ENCODE data around the gene DNAJC24.

Gene DNAJC24

DNA sequence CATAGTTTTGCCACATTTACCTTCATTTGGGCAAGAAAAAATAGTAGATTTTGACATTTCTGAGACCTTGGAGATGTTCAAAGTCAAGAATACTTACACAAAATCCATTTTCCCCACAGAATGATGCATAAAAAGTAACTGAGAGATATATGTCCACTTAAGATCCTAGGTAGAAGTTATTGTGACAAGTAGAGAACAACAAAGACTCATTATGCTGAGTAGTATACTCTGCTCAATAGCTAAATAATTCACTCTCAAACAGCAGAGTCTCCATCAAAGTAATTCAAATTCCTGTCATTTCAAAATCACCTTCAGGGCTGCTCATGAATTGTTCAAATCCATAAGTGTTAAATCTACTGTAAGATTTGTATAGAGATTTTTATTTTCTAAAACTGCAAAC, 104.4 kb downstream of the DNAJC24 start:
- H3K4me3 ChIP-seq (ENCODE audit: control insufficient read depth, low read depth, low read length), result no peak overlapping the region
- no peak for DNase-seq (ENCODE audit: low read depth)
- TF ChIP-seq, protein P1, sequence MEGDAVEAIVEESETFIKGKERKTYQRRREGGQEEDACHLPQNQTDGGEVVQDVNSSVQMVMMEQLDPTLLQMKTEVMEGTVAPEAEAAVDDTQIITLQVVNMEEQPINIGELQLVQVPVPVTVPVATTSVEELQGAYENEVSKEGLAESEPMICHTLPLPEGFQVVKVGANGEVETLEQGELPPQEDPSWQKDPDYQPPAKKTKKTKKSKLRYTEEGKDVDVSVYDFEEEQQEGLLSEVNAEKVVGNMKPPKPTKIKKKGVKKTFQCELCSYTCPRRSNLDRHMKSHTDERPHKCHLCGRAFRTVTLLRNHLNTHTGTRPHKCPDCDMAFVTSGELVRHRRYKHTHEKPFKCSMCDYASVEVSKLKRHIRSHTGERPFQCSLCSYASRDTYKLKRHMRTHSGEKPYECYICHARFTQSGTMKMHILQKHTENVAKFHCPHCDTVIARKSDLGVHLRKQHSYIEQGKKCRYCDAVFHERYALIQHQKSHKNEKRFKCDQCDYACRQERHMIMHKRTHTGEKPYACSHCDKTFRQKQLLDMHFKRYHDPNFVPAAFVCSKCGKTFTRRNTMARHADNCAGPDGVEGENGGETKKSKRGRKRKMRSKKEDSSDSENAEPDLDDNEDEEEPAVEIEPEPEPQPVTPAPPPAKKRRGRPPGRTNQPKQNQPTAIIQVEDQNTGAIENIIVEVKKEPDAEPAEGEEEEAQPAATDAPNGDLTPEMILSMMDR (conservative IDR thresholded peaks at IDR 0.05; ENCODE audit: control insufficient read depth, insufficient read depth, low read depth, low read length), result no peak

DNA sequence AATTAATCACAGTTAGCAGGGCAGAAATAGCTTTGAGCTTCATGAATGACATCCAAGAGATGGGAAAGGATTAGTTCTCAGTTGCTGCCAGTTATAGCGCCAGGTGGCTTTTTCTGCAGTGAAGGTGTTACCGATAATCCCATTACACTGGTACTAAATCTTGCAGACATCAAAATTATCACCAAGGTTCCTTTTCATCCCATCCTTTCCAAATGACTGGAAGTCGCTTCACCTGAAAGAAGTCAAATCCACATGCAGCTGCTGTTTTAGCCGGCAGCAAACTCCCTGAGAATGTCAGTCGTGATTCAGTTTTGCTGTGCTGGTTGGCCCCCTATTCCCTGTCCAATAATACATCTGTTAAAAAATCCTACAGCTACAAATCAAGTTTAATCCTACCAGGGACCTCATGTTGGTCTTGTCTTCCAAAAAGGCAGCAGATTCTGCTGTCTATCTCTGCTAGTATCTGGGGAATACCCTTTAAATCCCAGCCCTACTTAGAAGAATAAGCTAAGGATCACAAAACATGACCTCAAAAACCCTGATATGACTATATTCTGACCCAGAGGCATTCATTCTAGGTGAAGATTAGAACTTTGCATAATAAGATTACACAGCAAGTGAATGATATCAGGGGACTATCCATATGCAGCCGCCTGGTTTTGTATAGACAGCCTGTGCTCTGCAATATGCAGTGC, 108.0 kb downstream of the DNAJC24 start:
- no peak for DNase-seq (ENCODE audit: low read depth)
- TF ChIP-seq, protein P1 (conservative IDR thresholded peaks at IDR 0.05; ENCODE audit: control insufficient read depth, insufficient read depth, low read depth, low read length), result no peak
- H3K4me3 ChIP-seq (ENCODE audit: control insufficient read depth, low read depth, low read length), result no peak overlapping the region

DNA sequence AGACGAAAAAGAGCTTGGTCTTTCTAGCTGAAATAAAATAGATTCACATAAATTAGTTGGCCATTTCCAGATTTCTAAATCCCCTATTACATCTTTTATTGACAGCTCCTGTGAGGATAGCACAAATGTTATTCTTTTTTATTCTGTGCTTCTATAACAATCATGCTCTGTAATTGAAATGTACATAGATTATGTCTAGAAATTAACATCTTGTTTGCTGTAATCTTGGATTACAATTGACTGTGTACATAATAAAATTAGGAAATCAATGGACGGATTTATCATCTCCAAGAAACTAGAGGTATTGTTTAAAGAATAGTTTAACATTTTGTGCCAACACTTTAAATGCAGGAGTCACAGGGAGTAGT, 108.5 kb downstream of the DNAJC24 start:
- no peak overlapping the region for H3K4me3 ChIP-seq (ENCODE audit: control insufficient read depth, low read depth, low read length)
- TF ChIP-seq, protein P1 (conservative IDR thresholded peaks at IDR 0.05; ENCODE audit: control insufficient read depth, insufficient read depth, low read depth, low read length), result no peak
- no peak for DNase-seq (ENCODE audit: low read depth)

DNA sequence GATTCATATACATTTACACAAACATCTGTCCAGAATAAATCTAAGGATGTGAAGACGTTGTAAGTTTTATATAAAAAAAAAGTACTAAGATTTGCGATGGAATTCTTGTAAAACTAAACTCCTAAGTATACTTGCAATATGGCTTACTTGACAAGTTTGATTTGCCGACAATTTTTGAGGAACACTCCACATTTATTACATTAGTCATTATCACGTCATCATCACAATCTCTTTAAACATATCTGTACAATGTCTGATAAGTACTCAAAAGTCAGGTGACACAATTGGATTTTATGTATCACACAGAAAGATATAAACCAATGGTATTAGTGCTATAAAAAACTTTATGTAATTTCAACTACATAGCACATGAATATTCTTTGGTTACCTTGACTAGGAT, 109.4 kb downstream of the DNAJC24 start:
- no peak overlapping the region for H3K4me3 ChIP-seq (ENCODE audit: control insufficient read depth, low read depth, low read length)
- DNase-seq (ENCODE audit: low read depth), result no peak
- TF ChIP-seq, protein P1 (conservative IDR thresholded peaks at IDR 0.05; ENCODE audit: control insufficient read depth, insufficient read depth, low read depth, low read length), result no peak

DNA sequence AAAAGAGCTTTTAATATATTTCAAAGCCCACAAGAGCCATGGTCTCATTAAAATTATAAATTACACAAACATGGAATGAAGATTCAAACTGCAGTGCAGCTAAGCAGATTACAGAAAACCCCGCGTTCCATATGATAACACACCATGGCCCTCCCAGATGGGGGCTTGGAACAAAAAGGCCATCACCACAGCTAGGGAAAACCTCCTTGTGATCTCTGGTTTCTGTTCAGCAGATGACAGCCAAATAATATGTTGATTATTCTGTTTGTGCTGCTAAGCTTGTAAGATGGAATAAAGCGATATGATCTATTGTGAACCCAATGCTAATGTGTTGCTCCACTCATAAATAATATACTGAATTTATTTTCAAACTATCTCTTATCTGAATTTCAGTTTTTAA, 111.3 kb downstream of the DNAJC24 start:
- TF ChIP-seq, protein P1 (conservative IDR thresholded peaks at IDR 0.05; ENCODE audit: control insufficient read depth, insufficient read depth, low read depth, low read length), result no peak
- H3K4me3 ChIP-seq (ENCODE audit: control insufficient read depth, low read depth, low read length), result no peak overlapping the region
- no peak for DNase-seq (ENCODE audit: low read depth)

Measured in fibroblast of mammary gland (primary cell).